Spleen (tissue), 11 donors: ENCODE measurements around the gene LRBA. TPM values are rescaled to one million over a fixed set of nuclear protein-coding genes. Genes with fewer than 3 reads are reported as not detected.
"Not testable (repeated sequence)": the region's sequence is repeated elsewhere in the genome, so short reads cannot be mapped to it uniquely, and the experiment has no call there.

Experiments
- DNase-seq: peaks from one replicate; pipeline ENCODE4 v3.0.0-alpha.2; 2020
- H3K27ac ChIP-seq, 8 donors: fragments of 200-600 bp; sonication (generic) in 7 of 8; 1 replicate in 4 of 8; 2 replicates in 4 of 8; pipeline versions ENCODE4 v1.5.0 to v1.8.0; 2016 to 2021; ENCODE audit warnings: inconsistent platforms in 4 of 8, mild to moderate bottlenecking in 4 of 8, moderate library complexity in 1 of 8
- H3K27me3 ChIP-seq, 7 donors: fragments of 200-600 bp; sonication (generic) in 6 of 7; replicated peaks in 1 of 7; 1 replicate in 4 of 7; 2 replicates in 3 of 7; pipeline versions ENCODE4 v1.5.0 to v1.8.0; 2016 to 2021; ENCODE audit warnings: inconsistent platforms in 3 of 7, mild to moderate bottlenecking in 1 of 7
- H3K36me3 ChIP-seq, 6 donors: fragments of 200-600 bp; sonication (generic) in 5 of 6; 1 replicate in 4 of 6; 2 replicates in 2 of 6; pipeline versions ENCODE4 v1.5.0 to v1.8.0; 2016 to 2021; ENCODE audit warnings: inconsistent platforms in 2 of 6
- H3K4me1 ChIP-seq, 6 donors: fragments of 200-600 bp; sonication (generic) in 5 of 6; 1 replicate in 3 of 6; 2 replicates in 3 of 6; pipeline versions ENCODE4 v1.5.0 to v1.8.0; 2016 to 2021; ENCODE audit warnings: inconsistent platforms in 3 of 6
- H3K4me3 ChIP-seq, 8 donors: fragments of 200-600 bp; sonication (generic) in 7 of 8; 1 replicate in 4 of 8; 2 replicates in 4 of 8; pipeline versions ENCODE4 v1.5.0 to v1.8.0; 2016 to 2021; ENCODE audit warnings: inconsistent platforms in 4 of 8, mild to moderate bottlenecking in 4 of 8, moderate library complexity in 2 of 8
- H3K9me3 ChIP-seq, 8 donors: fragments of 200-600 bp; sonication (generic) in 7 of 8; 1 replicate in 4 of 8; 2 replicates in 4 of 8; pipeline versions ENCODE4 v1.5.0 to v1.8.0; 2016 to 2021; ENCODE audit warnings: inconsistent platforms in 4 of 8
- POLR2A ChIP-seq, 3 donors: fragments of 450-650 bp; IDR thresholded peaks; one replicate each; pipeline ENCODE4 v1.5.1; 2017; ENCODE audit warnings: antibody characterized with exemption in 3 of 3, mild to moderate bottlenecking in 1 of 3
- POLR2AphosphoS5 ChIP-seq, 3 donors: sonication (generic); formaldehyde crosslinking; IDR thresholded peaks; one replicate each; pipeline ENCODE4 v1.5.1; 2017; ENCODE audit warnings: antibody characterized with exemption in 3 of 3
- WGBS, 5 donors: extraction: QIAGEN DNeasy Blood & Tissue Kit in 3 of 5; methylation state at CpG; one replicate each; pipeline versions ENCODE4 v1.1.5 to v1.1.7; 2013 to 2018; 5-methylcytosine and 5-hydroxymethylcytosine counted together
- intact Hi-C: fragments of 100-400 bp; cut with DNase I; formaldehyde crosslinking; loops from one replicate; pipeline ENCODE4 v1.15.0; 2023; ENCODE audit warnings: low total_unique reads
- polyA plus RNA-seq, 3 donors: library from polyadenylated mRNA; stranded (reverse); fragments of 200-250 nt; gene quantifications; one replicate each; pipeline ENCODE4 v1.2.1, GENCODE V29; 2013
- total RNA-seq, 7 donors: library from RNA; depleted of rRNA in 3 of 7; stranded (reverse); fragments of >200 nt in 3 of 7; fragmentation: NEBNext Ultra II Directional in 4 of 7; extraction: Animal tissue kit (Norgen Biotek cat#: 25700) in 4 of 7; gene quantifications; one replicate each; pipeline versions ENCODE4 v1.1.0 to v1.2.1, GENCODE V29; 2016 to 2021
- TF ChIP-seq, protein P1 (sequence below), 11 experiments: fragments of 200-600 bp in 7 of 11; fragments of 450-650 bp in 4 of 11; sonication (generic) in 4 of 11; IDR thresholded peaks in 8 of 11; conservative IDR thresholded peaks in 3 of 11; 1 replicate in 7 of 11; 2 replicates in 4 of 11; pipeline versions ENCODE4 v1.4.0 to v1.8.0; 2016 to 2021; ENCODE audit warnings: antibody characterized with exemption in 11 of 11, inconsistent platforms in 4 of 11, mild to moderate bottlenecking in 1 of 11
- donor health status: healthy with polysubstance abuse.
- donor health status: DM: no; HTN: no; CAD: no; lungs with moderate emphysema.
- donor health status: DM: no; HTN: no; CAD: no.
- donor health status: Bipolar disorder and iron deficiency.
- donor health status: healthy.
- donor health status: DM: no; HTN: no; CAD: no.
- donor health status: DM: yes; HTN: yes; CAD: no.

The LRBA gene
- total and polyA plus RNA-seq, 10 donors, result 8.2 to 84.9 (median 50.5) TPM

GRCh38 chr4:150994721-150995120, 20.4 kb downstream of the LRBA start:
- H3K9me3 ChIP-seq, result peaks cover 0 to 6% (median 0%) of the 10 kb centered on the region in 8 donors
- H3K27ac ChIP-seq, result no peak overlapping the region
- WGBS, 5 donors, result 89 to 93% (median 92%) methylated on average over 2 of the region's 2 CpGs
- no peak overlapping the region for H3K4me3 ChIP-seq
- H3K27me3 ChIP-seq, result no peaks in the 10 kb centered on the region
- TF ChIP-seq, protein P1, sequence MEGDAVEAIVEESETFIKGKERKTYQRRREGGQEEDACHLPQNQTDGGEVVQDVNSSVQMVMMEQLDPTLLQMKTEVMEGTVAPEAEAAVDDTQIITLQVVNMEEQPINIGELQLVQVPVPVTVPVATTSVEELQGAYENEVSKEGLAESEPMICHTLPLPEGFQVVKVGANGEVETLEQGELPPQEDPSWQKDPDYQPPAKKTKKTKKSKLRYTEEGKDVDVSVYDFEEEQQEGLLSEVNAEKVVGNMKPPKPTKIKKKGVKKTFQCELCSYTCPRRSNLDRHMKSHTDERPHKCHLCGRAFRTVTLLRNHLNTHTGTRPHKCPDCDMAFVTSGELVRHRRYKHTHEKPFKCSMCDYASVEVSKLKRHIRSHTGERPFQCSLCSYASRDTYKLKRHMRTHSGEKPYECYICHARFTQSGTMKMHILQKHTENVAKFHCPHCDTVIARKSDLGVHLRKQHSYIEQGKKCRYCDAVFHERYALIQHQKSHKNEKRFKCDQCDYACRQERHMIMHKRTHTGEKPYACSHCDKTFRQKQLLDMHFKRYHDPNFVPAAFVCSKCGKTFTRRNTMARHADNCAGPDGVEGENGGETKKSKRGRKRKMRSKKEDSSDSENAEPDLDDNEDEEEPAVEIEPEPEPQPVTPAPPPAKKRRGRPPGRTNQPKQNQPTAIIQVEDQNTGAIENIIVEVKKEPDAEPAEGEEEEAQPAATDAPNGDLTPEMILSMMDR (IDR thresholded peaks at IDR 0.05 in 8 of 11, conservative IDR thresholded peaks at IDR 0.05 in 3 of 11), result no peak
- TF ChIP-seq POLR2AphosphoS5 (IDR thresholded peaks at IDR 0.05) (no peak), POLR2A (IDR thresholded peaks at IDR 0.05) (no peak)
- peaks cover 0 to 9% (median 0%) of the 10 kb centered on the region in 6 donors for H3K36me3 ChIP-seq
- DNase-seq, result no peak
- H3K4me1 ChIP-seq, result peaks cover 0 to 24% (median 12%) of the 10 kb centered on the region in 6 donors
- intact Hi-C loops, result no loop called here

- H3K4me3 ChIP-seq, DNase-seq, H3K9me3 ChIP-seq, intact Hi-C loops, H3K27me3 ChIP-seq, H3K27ac ChIP-seq, H3K36me3 ChIP-seq: not testable (repeated sequence)
- peaks cover 0 to 12% (median 1%) of the 10 kb centered on the region in 6 donors for H3K4me1 ChIP-seq
- WGBS, 5 donors, result 78 to 93% (median 86%) methylated on average over 3 of the region's 3 CpGs
Observed at GRCh38 chr4:150993577-150993976, 21.5 kb downstream of the LRBA start.

- TF ChIP-seq POLR2AphosphoS5 (IDR thresholded peaks at IDR 0.05), result no peak
- TF ChIP-seq POLR2A (IDR thresholded peaks at IDR 0.05), result no peak
- TF ChIP-seq, protein P1 (IDR thresholded peaks at IDR 0.05 in 8 of 11, conservative IDR thresholded peaks at IDR 0.05 in 3 of 11), result no peak
- no peak for DNase-seq
- 63 to 97% (median 88%) methylated on average over 2 of the region's 2 CpGs for WGBS, 5 donors
Observed at GRCh38 chr4:150990993-150991392, 24.1 kb downstream of the LRBA start.

DNA sequence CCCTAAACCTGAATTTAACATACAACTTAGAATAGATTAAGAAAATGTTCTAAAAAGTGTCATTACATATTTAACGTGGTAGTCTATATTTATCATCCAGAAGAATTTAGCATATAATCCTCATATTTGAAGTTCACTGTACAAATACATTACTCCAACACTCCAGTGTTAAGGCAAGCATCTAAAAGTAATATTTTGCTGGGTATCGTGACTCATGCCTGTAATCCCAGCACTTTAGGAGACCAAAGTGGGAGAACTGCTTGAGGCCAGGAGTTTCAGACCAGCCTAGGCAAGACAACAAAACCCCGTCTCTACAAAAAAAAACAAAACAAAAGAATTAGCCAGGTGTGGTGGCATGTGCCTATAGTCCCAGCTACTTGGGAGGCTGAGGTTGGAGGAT, 24.8 kb downstream of the LRBA start:
- DNase-seq, result no peak
- Histone ChIP-seq H3K9me3 (peaks cover 0 to 6% (median 0%) of the 10 kb centered on the region in 8 donors), H3K27me3 (no peaks in the 10 kb centered on the region), H3K4me1 (peaks cover 0 to 8% (median 0%) of the 10 kb centered on the region in 6 donors), H3K36me3 (peaks cover 0 to 9% (median 0%) of the 10 kb centered on the region in 6 donors), H3K4me3 (no peak overlapping the region), H3K27ac (no peak overlapping the region)
- 89 to 99% (median 96%) methylated on average over 3 of the region's 3 CpGs for WGBS, 5 donors
- intact Hi-C loops, result no loop called here
- TF ChIP-seq, protein P1 (IDR thresholded peaks at IDR 0.05 in 8 of 11, conservative IDR thresholded peaks at IDR 0.05 in 3 of 11), result no peak
- TF ChIP-seq POLR2AphosphoS5 (IDR thresholded peaks at IDR 0.05), result no peak
- no peak for TF ChIP-seq POLR2A (IDR thresholded peaks at IDR 0.05)

More at GRCh38 chr4:150990993-150991392, 24.1 kb downstream of the LRBA start:
- Histone ChIP-seq H3K27ac (no peak overlapping the region), H3K27me3 (no peaks in the 10 kb centered on the region), H3K36me3 (peaks cover 0 to 9% (median 0%) of the 10 kb centered on the region in 6 donors), H3K4me3 (no peak overlapping the region), H3K9me3 (peaks cover 0 to 6% (median 0%) of the 10 kb centered on the region in 8 donors), H3K4me1 (peaks cover 0 to 8% (median 0%) of the 10 kb centered on the region in 6 donors)
- intact Hi-C loops, result no loop called here

DNA sequence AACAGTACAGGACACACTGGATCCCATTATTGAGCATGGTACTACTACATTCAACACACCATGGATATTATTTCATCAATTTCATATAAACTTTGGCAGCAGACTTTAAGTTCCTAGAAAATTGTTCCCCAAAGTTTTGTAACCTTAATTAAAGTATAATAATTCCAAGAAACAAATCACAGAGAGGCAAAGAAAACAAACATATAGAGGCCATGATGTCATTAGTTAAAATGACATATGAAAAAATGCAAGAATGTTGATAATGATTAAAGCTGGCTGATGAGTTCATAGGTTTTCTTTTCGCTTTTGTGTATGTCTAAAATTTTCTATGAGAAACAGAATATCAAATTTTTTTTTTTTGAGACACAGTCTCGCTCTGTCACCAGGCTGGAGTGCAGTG, 26.8 kb downstream of the LRBA start:
- Histone ChIP-seq H3K4me1 (no peaks in the 10 kb centered on the region), H3K4me3 (no peak overlapping the region), H3K9me3 (peaks cover 0 to 6% (median 0%) of the 10 kb centered on the region in 8 donors), H3K27ac (no peak overlapping the region), H3K36me3 (peaks cover 0 to 19% (median 0%) of the 10 kb centered on the region in 6 donors), H3K27me3 (no peaks in the 10 kb centered on the region)
- WGBS, 5 donors, result 88 to 98% (median 96%) methylated on average over 2 of the region's 2 CpGs
- intact Hi-C loops, result no loop called here
- no peak for TF ChIP-seq POLR2A (IDR thresholded peaks at IDR 0.05)
- TF ChIP-seq, protein P1 (IDR thresholded peaks at IDR 0.05 in 8 of 11, conservative IDR thresholded peaks at IDR 0.05 in 3 of 11), result no peak
- DNase-seq, result no peak
